SU-DHL-6 (cell line): ENCODE results near the gene DDI1.
"Not testable (repeated sequence)": the region's sequence is repeated elsewhere in the genome, so short reads cannot be mapped to it uniquely, and the experiment has no call there.

ENCODE experiments used
- H2AFZ ChIP-seq: fragments of 200-600 bp; sonication (generic); 2 replicates; pipeline ENCODE4 v1.6.1; 2014; ENCODE audit warnings: low read depth, mild to moderate bottlenecking, moderate library complexity, mixed read lengths, antibody characterized with exemption, low read length; ENCODE audit not compliant: severe bottlenecking
- H3F3A ChIP-seq: fragments of 200-600 bp; shearing (Covaris generic); 2 replicates; pipeline ENCODE4 v1.6.0; 2016; ENCODE audit warnings: antibody characterized with exemption, mild to moderate bottlenecking; ENCODE audit not compliant: insufficient read depth
- H3K27ac ChIP-seq: fragments of 200-600 bp; sonication (generic); 2 replicates; pipeline ENCODE4 v1.5.1; 2016; ENCODE audit warnings: low read depth, mild to moderate bottlenecking, low read length, moderate library complexity, mixed read lengths
- H3K27me3 ChIP-seq: fragments of 200-600 bp; sonication (generic), shearing (Covaris generic); 2 replicates; pipeline ENCODE4 v1.6.0; 2014; ENCODE audit warnings: mild to moderate bottlenecking, low read length
- H3K36me3 ChIP-seq: fragments of 200-600 bp; sonication (generic); 2 replicates; pipeline ENCODE4 v1.6.1; 2014; ENCODE audit warnings: mild to moderate bottlenecking, low read length, mixed read lengths
- H3K4me2 ChIP-seq: fragments of 300-600, 200-600 bp; shearing (Covaris generic), sonication (generic); 2 replicates; pipeline ENCODE4 v1.6.0; 2014; ENCODE audit warnings: low read length, low read depth, mild to moderate bottlenecking; ENCODE audit not compliant: poor library complexity, severe bottlenecking
- H3K4me3 ChIP-seq: fragments of 200-600 bp; sonication (generic); 2 replicates; pipeline ENCODE4 v1.5.1; 2014; ENCODE audit warnings: antibody characterized with exemption, low read length, mild to moderate bottlenecking, mixed read lengths; ENCODE audit not compliant: insufficient read depth, poor library complexity, severe bottlenecking
- H3K79me2 ChIP-seq: fragments of 200-600 bp; sonication (generic); 2 replicates; pipeline ENCODE4 v1.6.1; 2014; ENCODE audit warnings: mild to moderate bottlenecking, low read length, moderate library complexity; ENCODE audit not compliant: insufficient read depth
- H3K9ac ChIP-seq: fragments of 200-600 bp; sonication (generic); 2 replicates; pipeline ENCODE4 v1.7.0; 2014; ENCODE audit warnings: mild to moderate bottlenecking, low read length
- H3K9me2 ChIP-seq: fragments of 200-600 bp; sonication (generic); replicated peaks from 2 replicates; pipeline ENCODE4 v1.6.1; 2014; ENCODE audit warnings: low read length; ENCODE audit not compliant: insufficient read depth
- H3K9me3 ChIP-seq: fragments of 200-600 bp; sonication (generic); 2 replicates; pipeline ENCODE4 v1.6.1; 2014; ENCODE audit warnings: low read length, mixed read lengths; ENCODE audit not compliant: insufficient read depth
- H4K20me1 ChIP-seq: fragments of 200-600 bp; sonication (generic); 2 replicates; pipeline ENCODE4 v1.6.1; 2014; ENCODE audit warnings: low read depth, mild to moderate bottlenecking, antibody characterized with exemption, low read length, moderate library complexity, mixed read lengths
- CTCF ChIP-seq: fragments of 200-600 bp; sonication (generic); IDR thresholded peaks from one replicate; pipeline ENCODE4 v1.5.1; 2017; ENCODE audit warnings: antibody characterized with exemption, mild to moderate bottlenecking, low read length, moderate library complexity; ENCODE audit not compliant: insufficient read depth, poor library complexity, severe bottlenecking
- EZH2phosphoT487 ChIP-seq: fragments of 200-600 bp; sonication (generic), shearing (Covaris generic); conservative IDR thresholded peaks from 2 replicates; pipeline ENCODE4 v1.6.1; 2018; ENCODE audit warnings: mild to moderate bottlenecking, antibody characterized with exemption, low read length, moderate library complexity, mixed read lengths

The DDI1 gene

GRCh38 chr11:104043142-104043541 is 6.7 kb downstream of the DDI1 start:
- Histone ChIP-seq H3K9ac (no peak overlapping the region), H4K20me1 (no peaks in the 10 kb centered on the region), H2AFZ (no peak overlapping the region), H3K4me3 (no peak overlapping the region), H3K9me2 (no peaks in the 10 kb centered on the region), H3K27ac (no peak overlapping the region), H3K27me3 (no peaks in the 10 kb centered on the region), H3K9me3 (no peaks in the 10 kb centered on the region), H3K79me2 (no peaks in the 10 kb centered on the region), H3F3A (no peaks in the 10 kb centered on the region), H3K36me3 (no peaks in the 10 kb centered on the region), H3K4me2 (no peak overlapping the region)
- TF ChIP-seq EZH2phosphoT487 (no peak), CTCF (no peak)

- H3K9me3 ChIP-seq, result no peaks in the 10 kb centered on the region
- no peaks in the 10 kb centered on the region for H3K9me2 ChIP-seq
- no peak overlapping the region for H3K9ac ChIP-seq
- H3K36me3 ChIP-seq, result no peaks in the 10 kb centered on the region
- H3K27ac ChIP-seq, result no peak overlapping the region
- H3K4me2 ChIP-seq, result no peak overlapping the region
- H2AFZ ChIP-seq, result no peak overlapping the region
- no peak for TF ChIP-seq EZH2phosphoT487
- TF ChIP-seq CTCF, result no peak
- no peaks in the 10 kb centered on the region for H3K27me3 ChIP-seq
- no peak overlapping the region for H3K4me3 ChIP-seq
- no peaks in the 10 kb centered on the region for H3F3A ChIP-seq
- no peaks in the 10 kb centered on the region for H3K79me2 ChIP-seq
- no peaks in the 10 kb centered on the region for H4K20me1 ChIP-seq
Observed at GRCh38 chr11:104043678-104044239, 7.3 kb downstream of the DDI1 start.

- no peaks in the 10 kb centered on the region for H3K36me3 ChIP-seq
- H3K4me2 ChIP-seq, result no peak overlapping the region
- H2AFZ ChIP-seq, result no peak overlapping the region
- no peaks in the 10 kb centered on the region for H3K9me3 ChIP-seq
- TF ChIP-seq CTCF (no peak), EZH2phosphoT487 (no peak)
- H3K27ac ChIP-seq, result no peak overlapping the region
- no peaks in the 10 kb centered on the region for H3K27me3 ChIP-seq
- no peak overlapping the region for H3K4me3 ChIP-seq
- H3K9ac ChIP-seq, result no peak overlapping the region
- H4K20me1 ChIP-seq, result no peaks in the 10 kb centered on the region
- no peaks in the 10 kb centered on the region for H3K79me2 ChIP-seq
- H3F3A ChIP-seq, result no peaks in the 10 kb centered on the region
- no peaks in the 10 kb centered on the region for H3K9me2 ChIP-seq
Observed at GRCh38 chr11:104046331-104046730, 9.9 kb downstream of the DDI1 start.

- not testable (repeated sequence) for H3K4me2 ChIP-seq, H3K4me3 ChIP-seq, H2AFZ ChIP-seq, H3K9me2 ChIP-seq, H3F3A ChIP-seq, H3K27ac ChIP-seq, H4K20me1 ChIP-seq, H3K27me3 ChIP-seq, H3K9me3 ChIP-seq, H3K9ac ChIP-seq, H3K36me3 ChIP-seq, H3K79me2 ChIP-seq
Observed at GRCh38 chr11:104046858-104047257, 10.4 kb downstream of the DDI1 start.
